ENCODE data around the gene ERGIC1.
"Not testable (repeated sequence)": the region's sequence is repeated elsewhere in the genome, so short reads cannot be mapped to it uniquely, and the experiment has no call there.

ERGIC1 gene

DNA sequence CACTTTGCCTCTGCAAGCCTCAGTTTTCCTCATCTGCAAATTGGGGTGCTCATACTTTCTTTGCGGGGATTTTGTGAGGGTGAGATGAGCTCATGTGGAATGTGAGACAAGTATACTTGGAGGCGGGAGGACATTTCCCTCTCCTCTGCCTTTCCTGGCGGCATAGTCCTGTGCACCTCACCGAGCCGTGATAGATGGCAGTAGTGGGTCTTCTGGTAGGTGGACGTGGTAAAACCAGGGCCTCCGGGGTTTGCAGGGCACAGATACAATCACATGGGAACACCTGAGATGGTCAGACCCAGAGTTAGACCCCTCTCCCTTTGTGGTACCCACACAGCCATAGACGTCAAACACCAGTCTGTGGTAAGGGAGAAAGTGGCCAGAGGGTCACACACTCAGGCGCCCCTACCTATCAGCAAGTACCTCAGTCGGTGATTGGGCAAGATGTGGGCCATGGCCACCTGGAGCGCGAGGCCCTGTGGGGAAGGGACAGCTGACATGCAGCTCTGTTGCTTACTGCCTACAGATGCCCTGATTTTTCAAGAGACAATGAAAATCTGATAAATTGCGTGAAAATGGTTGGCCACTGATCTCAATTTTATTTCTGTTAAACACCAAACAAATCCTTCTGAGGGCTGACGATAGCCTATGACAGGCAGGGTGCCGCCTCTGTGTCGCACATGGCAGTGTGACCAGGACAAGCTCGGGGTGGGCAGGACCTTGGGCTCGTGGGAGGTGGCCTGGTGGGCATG is 9.9 kb downstream of the ERGIC1 start:
- TF ChIP-seq, protein P1, sequence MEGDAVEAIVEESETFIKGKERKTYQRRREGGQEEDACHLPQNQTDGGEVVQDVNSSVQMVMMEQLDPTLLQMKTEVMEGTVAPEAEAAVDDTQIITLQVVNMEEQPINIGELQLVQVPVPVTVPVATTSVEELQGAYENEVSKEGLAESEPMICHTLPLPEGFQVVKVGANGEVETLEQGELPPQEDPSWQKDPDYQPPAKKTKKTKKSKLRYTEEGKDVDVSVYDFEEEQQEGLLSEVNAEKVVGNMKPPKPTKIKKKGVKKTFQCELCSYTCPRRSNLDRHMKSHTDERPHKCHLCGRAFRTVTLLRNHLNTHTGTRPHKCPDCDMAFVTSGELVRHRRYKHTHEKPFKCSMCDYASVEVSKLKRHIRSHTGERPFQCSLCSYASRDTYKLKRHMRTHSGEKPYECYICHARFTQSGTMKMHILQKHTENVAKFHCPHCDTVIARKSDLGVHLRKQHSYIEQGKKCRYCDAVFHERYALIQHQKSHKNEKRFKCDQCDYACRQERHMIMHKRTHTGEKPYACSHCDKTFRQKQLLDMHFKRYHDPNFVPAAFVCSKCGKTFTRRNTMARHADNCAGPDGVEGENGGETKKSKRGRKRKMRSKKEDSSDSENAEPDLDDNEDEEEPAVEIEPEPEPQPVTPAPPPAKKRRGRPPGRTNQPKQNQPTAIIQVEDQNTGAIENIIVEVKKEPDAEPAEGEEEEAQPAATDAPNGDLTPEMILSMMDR (IDR thresholded peaks at IDR 0.05; ENCODE audit: low read depth, low read length, missing control alignments), result no peak
- DNase-seq (ENCODE audit: low read depth), result no peak
- H3K4me3 ChIP-seq (ENCODE audit: low read depth, low read length), result no peak overlapping the region

DNA sequence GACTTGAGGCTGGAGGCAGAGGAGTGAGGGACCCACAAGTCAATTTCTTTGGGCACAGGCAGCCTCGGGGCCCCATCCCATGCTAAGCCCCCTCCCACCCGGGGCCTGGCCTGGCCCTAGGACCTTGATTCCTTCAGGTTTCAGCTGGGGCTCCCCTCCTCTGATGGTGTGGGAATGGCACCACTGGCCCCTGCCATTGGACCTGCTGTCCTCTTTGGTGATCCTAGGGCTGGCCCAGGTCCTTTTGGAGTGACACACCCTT is 10.5 kb downstream of the ERGIC1 start:
- H3K4me3 ChIP-seq (ENCODE audit: low read depth, low read length), result no peak overlapping the region
- TF ChIP-seq, protein P1 (IDR thresholded peaks at IDR 0.05; ENCODE audit: low read depth, low read length, missing control alignments), result no peak
- DNase-seq (ENCODE audit: low read depth), result no peak

DNA sequence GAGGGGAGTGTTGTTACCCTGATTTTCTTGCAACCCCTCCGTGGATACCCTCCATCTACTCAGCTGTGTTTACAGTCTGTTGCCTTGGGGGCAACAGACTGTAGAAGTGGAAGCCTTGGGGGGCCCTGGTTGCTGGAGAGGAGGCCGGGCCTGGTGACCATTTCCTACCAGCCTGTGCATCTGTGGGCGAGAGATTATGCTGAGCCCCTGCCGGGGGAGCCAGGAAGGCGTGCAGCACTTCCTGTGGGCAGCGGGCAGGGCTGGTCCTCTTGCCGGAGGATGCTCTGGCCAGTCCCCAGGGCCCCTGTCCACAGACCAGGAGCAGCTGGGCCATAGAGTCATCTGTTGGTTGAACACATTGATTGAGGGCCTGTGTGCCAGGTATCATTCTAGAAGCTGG is 11.1 kb downstream of the ERGIC1 start:
- no peak for DNase-seq (ENCODE audit: low read depth)
- TF ChIP-seq, protein P1 (IDR thresholded peaks at IDR 0.05; ENCODE audit: low read depth, low read length, missing control alignments), result no peak
- no peak overlapping the region for H3K4me3 ChIP-seq (ENCODE audit: low read depth, low read length)

DNA sequence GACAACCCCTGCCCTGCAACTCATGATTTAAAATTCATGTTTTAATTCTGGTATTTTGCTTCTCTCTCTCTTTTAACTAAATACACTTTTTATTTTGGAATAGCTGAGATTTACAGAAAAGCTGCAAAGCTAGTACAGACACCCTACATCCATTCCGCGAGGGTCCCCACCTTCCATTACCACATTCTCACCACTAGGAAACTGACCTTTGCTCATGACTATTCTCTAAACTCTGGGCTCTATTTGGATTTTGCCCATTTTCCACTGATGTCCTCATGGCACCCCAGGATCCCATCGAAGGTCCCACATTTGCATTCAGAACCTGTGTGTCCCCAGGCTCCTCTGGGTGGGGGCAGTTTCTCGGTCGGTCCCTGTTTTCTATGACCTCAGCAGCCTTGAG is 11.5 kb downstream of the ERGIC1 start:
- DNase-seq (ENCODE audit: low read depth), result no peak
- no peak overlapping the region for H3K4me3 ChIP-seq (ENCODE audit: low read depth, low read length)
- TF ChIP-seq, protein P1 (IDR thresholded peaks at IDR 0.05; ENCODE audit: low read depth, low read length, missing control alignments), result no peak

DNA sequence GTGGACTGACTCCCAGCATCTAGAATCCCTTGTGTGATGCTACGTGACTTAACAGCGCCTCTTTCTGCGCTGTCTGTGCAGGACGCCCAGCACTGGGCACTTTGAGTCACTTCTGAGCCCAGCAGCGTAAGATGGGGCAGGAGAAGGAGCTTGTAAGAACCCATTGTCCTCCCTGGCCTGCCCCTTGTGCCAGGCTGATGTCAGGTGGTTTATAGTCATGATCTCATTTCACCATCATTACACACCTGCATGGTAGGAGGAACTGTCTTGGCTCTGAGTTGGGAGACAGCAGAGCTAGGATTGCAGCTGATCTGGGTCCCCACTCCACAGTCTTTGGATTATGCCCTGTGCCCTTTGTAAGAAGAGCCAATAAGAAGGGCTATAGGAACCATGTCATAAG is 12.2 kb downstream of the ERGIC1 start:
- DNase-seq (ENCODE audit: low read depth), result no peak
- TF ChIP-seq, protein P1 (IDR thresholded peaks at IDR 0.05; ENCODE audit: low read depth, low read length, missing control alignments), result no peak
- H3K4me3 ChIP-seq (ENCODE audit: low read depth, low read length), result no peak overlapping the region

DNA sequence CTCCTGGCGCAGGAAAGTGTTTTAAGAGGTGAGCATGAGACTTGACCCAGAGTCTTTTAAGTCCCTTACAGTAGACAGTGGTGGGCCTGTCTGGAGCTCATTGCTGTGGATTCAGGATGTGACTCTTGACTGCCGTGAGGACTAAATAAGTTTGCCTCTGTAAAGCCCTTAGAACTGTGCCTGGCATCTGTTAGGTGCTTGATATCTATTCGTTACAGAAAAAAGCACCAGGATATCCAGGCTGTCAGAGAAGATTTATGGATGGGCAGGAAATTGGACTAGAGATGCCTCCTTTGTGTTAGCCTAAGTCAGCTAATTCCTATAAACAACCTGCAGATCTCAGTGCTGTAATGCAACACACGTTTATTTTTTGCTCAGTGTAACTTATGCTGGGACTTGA is 12.6 kb downstream of the ERGIC1 start:
- no peak overlapping the region for H3K4me3 ChIP-seq (ENCODE audit: low read depth, low read length)
- TF ChIP-seq, protein P1 (IDR thresholded peaks at IDR 0.05; ENCODE audit: low read depth, low read length, missing control alignments), result no peak
- DNase-seq (ENCODE audit: low read depth), result no peak

DNA sequence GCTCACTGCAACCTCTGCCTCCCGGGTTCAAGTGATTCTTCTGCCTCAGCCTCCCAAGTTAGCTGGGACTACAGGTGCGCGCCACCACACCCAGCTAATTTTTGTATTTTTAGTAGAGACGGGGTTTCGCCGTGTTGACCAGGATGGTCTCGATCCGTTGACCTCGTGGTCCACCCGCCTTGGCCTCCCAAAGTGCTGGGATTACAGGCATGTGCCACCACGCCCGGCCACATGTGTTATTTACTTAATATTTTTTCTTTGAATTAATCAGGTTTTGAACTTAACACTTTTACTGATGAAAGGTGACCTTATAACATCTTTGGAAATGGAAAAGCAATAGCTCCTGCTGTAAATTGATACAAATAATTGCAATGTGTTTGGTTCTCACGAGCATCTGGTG is 13.5 kb downstream of the ERGIC1 start:
- DNase-seq (ENCODE audit: low read depth); H3K4me3 ChIP-seq (ENCODE audit: low read depth, low read length): not testable (repeated sequence)
